Psoas muscle (tissue), 8 donors: ENCODE measurements around the gene SIPA1L3. TPM values are rescaled to one million over a fixed set of nuclear protein-coding genes. Genes with fewer than 3 reads are reported as not detected.

Experiments
- ATAC-seq, 4 donors: fragments of 200-7000 bp; cut with Tn5 transposase; one replicate each; pipeline ENCODE4 v1.9.1; 2020; ENCODE audit warnings: moderate library complexity in 3 of 4, mild to moderate bottlenecking in 2 of 4
- DNase-seq, 2 donors: peaks; one replicate each; pipeline ENCODE4 v3.0.0-alpha.2; 2020
- H3K27ac ChIP-seq: fragments of 200-600 bp; one replicate; pipeline ENCODE4 v1.8.0; 2022
- H3K27me3 ChIP-seq, 3 donors: fragments of 200-600 bp in 1 of 3; one replicate each; pipeline versions ENCODE4 v1.6.1 to v1.8.0; 2013 to 2022; ENCODE audit warnings: low read length in 2 of 3, mild to moderate bottlenecking in 2 of 3, moderate library complexity in 1 of 3; ENCODE audit not compliant: insufficient read depth in 3 of 3
- H3K36me3 ChIP-seq, 2 donors: fragments of 200-600 bp in 1 of 2; one replicate each; pipeline versions ENCODE4 v1.6.1 to v1.8.0; 2013 to 2022; ENCODE audit warnings: low read depth in 1 of 2, mild to moderate bottlenecking in 1 of 2, moderate library complexity in 1 of 2; ENCODE audit not compliant: insufficient read depth in 1 of 2
- H3K4me1 ChIP-seq: fragments of 200-600 bp; one replicate; pipeline ENCODE4 v1.8.0; 2022
- H3K4me3 ChIP-seq: fragments of 200-600 bp; one replicate; pipeline ENCODE4 v1.8.0; 2022; ENCODE audit warnings: mild to moderate bottlenecking
- H3K9me3 ChIP-seq: fragments of 200-600 bp; one replicate; pipeline ENCODE4 v1.8.0; 2022
- CTCF ChIP-seq: fragments of 200-600 bp; IDR thresholded peaks from one replicate; pipeline ENCODE4 v1.8.0; 2022; ENCODE audit warnings: antibody characterized with exemption
- WGBS, 3 donors: extraction: QIAGEN DNeasy Blood & Tissue Kit; methylation state at CpG; one replicate each; pipeline versions ENCODE4 v1.1.6 to v1.1.7; 2013; 5-methylcytosine and 5-hydroxymethylcytosine counted together
- intact Hi-C, 2 donors: fragments of 100-400 bp; cut with DNase I; formaldehyde crosslinking; loops; one replicate each; pipeline versions ENCODE4 v1.11.0 to v1.14.2; 2022
- polyA plus RNA-seq, 3 donors: library from polyadenylated mRNA; stranded (reverse); fragments of 200-250 nt; gene quantifications; one replicate each; pipeline ENCODE4 v1.2.3, GENCODE V29; 2013
- total RNA-seq, 4 donors: library from RNA; stranded (reverse); fragmentation: NEBNext Ultra II Directional in 2 of 4; extraction: Animal tissue kit (Norgen Biotek cat#: 25700) in 2 of 4; gene quantifications; one replicate each; pipeline versions ENCODE4 v1.2.1 to v1.2.4, GENCODE V29; 2021 to 2023
- donor health status: healthy with polysubstance abuse.
- donor health status: DM: no; HTN: no; CAD: no; lungs with moderate emphysema.
- donor health status: Bipolar disorder and iron deficiency.
- donor health status: healthy.
- donor health status: DM: yes; HTN: yes; CAD: no.
- donor health status: DM: no; HTN: no; CAD: no.
- donor health status: DM: no; HTN: no; CAD: no.
- donor health status: DM: yes; HTN: yes; CAD: no.

The SIPA1L3 gene
- total and polyA plus RNA-seq, 7 donors, result 2.9 to 28.2 (median 8.3) TPM

- no peak for ATAC-seq
Observed at GRCh38 chr19:37961198-37961597, 54.2 kb downstream of the SIPA1L3 start.

GRCh38 chr19:37963190-37963936 is 56.4 kb downstream of the SIPA1L3 start:
- H3K27me3 ChIP-seq, result no peaks in the 10 kb centered on the region
- ATAC-seq (no peak), DNase-seq (no peak)
- no peak overlapping the region for H3K4me3 ChIP-seq
- no peak for TF ChIP-seq CTCF
- WGBS, 3 donors, result 81 to 88% (median 83%) methylated on average over 4 of the region's 4 CpGs
- H3K27ac ChIP-seq, result no peak overlapping the region
- no peaks in the 10 kb centered on the region for H3K36me3 ChIP-seq
- intact Hi-C loops, result no loop called here
- no peaks in the 10 kb centered on the region for H3K9me3 ChIP-seq
- no peaks in the 10 kb centered on the region for H3K4me1 ChIP-seq

More at GRCh38 chr19:37961198-37961597, 54.2 kb downstream of the SIPA1L3 start:
- H3K4me3 ChIP-seq, result no peak overlapping the region
- no peak overlapping the region for H3K27ac ChIP-seq
- 98% methylated on average over 4 of the region's 4 CpGs for WGBS, 3 donors
- no peaks in the 10 kb centered on the region for H3K9me3 ChIP-seq
- no peak for DNase-seq
- intact Hi-C loops, result no loop called here
- no peaks in the 10 kb centered on the region for H3K27me3 ChIP-seq
- TF ChIP-seq CTCF, result no peak
- H3K36me3 ChIP-seq, result no peaks in the 10 kb centered on the region
- no peaks in the 10 kb centered on the region for H3K4me1 ChIP-seq

GRCh38 chr19:37964109-37964508 is 57.1 kb downstream of the SIPA1L3 start:
- H3K4me3 ChIP-seq, result no peak overlapping the region
- 86 to 91% (median 86%) methylated on average over 2 of the region's 2 CpGs for WGBS, 3 donors
- H3K9me3 ChIP-seq, result no peaks in the 10 kb centered on the region
- DNase-seq (no peak), ATAC-seq (no peak)
- no peaks in the 10 kb centered on the region for H3K36me3 ChIP-seq
- TF ChIP-seq CTCF, result no peak
- H3K27ac ChIP-seq, result no peak overlapping the region
- no peaks in the 10 kb centered on the region for H3K27me3 ChIP-seq
- intact Hi-C loops, result no loop called here
- no peaks in the 10 kb centered on the region for H3K4me1 ChIP-seq

- no peak overlapping the region for H3K27ac ChIP-seq
- no peaks in the 10 kb centered on the region for H3K36me3 ChIP-seq
- TF ChIP-seq CTCF, result no peak
- DNase-seq (no peak), ATAC-seq (no peak)
- H3K27me3 ChIP-seq, result no peaks in the 10 kb centered on the region
- no peak overlapping the region for H3K4me3 ChIP-seq
- WGBS, 3 donors, result 78 to 85% (median 84%) methylated on average over 8 of the region's 8 CpGs
- peaks cover 14% of the 10 kb centered on the region for H3K9me3 ChIP-seq
- intact Hi-C loops, result no loop called here
- no peaks in the 10 kb centered on the region for H3K4me1 ChIP-seq
Observed at GRCh38 chr19:37966211-37966661, 59.2 kb downstream of the SIPA1L3 start.
